ENCODE measurements around the gene GPR21.

The GPR21 gene, protein sequence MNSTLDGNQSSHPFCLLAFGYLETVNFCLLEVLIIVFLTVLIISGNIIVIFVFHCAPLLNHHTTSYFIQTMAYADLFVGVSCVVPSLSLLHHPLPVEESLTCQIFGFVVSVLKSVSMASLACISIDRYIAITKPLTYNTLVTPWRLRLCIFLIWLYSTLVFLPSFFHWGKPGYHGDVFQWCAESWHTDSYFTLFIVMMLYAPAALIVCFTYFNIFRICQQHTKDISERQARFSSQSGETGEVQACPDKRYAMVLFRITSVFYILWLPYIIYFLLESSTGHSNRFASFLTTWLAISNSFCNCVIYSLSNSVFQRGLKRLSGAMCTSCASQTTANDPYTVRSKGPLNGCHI

DNA sequence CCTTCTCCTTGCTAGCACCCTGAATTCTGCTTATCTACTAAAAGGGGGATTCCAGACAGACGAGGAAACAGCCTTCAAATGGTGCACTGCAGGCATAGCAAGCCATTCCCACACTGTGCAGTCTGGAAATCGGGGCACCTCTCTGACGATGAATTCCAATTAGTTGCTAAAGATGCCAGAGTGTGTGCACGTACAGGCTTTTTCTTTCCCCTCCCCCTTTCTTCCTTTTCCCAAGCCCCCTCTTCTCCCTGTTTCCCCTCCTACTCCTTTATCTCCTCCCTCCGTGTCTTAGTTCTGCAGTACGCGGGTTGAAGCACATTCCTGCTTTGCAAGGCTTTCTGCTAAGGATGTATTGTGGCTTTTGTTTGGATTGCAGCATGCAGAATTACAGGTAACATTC lies at the start of gene GPR21:
Gene GPR21 (plus strand): TSS at position 316 of the 400 bp plus-strand sequence. CDS start 900 bp downstream, outside the sequence.
- DNase-seq (ENCODE audit: low spot score), result no peak

DNA sequence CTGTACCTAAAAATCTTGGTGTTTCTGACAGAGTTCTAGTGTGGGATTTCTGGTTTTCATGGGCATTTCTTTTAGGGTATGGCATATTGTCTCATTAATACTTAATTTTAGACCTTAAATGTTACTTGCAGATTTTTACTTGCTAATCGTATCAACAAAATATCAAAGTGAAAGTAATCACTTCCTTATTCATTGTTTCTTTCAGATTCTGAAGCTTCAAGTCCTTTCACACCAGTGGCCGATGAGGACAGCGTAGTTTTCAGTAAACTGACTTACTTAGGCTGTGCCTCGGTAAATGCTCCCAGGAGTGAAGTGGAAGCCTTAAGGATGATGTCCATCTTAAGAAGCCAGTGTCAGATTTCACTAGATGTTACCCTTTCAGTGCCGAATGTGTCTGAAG lies 47.5 kb upstream of the GPR21 start:
- no peak for DNase-seq (ENCODE audit: low spot score)

DNA sequence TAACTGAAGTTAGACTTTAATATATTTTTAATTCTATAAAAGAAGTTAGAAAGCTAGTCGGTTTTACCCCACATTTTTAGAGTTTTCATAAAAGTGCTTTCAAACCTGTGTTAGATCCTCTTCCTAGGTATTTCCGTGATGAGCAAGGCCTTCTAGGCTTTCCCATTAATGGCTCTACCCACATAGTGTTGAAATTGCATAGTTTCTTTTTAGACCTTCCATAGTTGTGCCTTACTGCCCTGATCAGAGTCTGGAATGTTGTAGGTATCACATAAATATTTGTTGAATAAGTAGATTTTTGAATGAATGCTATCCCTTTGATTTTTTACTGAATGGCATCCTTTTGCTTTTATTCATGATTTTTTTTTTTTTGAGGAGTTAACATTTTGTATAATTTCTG lies 45.3 kb upstream of the GPR21 start:
- DNase-seq (ENCODE audit: low spot score), result no peak

DNA sequence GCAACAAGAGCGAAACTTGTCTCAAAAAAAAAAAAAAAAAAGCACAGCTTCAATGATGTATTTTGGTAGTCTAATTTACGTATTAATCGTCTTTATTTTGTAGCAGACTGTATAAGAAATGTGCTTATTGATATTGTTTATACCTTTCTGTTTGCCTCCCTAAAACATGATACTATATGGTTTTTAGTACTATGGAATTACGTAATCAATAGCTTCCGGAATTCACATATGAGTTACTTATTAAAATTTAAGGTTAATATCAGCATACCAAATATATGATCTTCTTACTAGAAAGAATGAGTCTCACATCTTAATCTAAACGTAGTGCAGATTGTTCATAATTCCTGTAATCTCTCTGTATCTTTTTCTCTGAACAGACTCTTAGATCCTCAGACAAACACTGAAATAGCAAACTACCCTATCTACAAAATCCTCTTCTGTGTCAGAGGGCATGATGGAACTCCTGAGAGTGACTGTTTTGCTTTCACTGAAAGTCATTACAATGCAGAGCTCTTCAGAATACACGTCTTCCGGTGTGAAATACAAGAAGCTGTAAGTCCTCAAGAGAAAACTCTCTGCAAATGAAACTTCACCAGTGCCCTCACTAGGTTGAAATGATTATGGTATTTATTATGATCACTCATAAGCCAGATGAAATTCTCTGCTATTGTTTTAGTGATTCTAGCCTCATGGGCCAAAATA lies 44.4 kb upstream of the GPR21 start:
- no peak for DNase-seq (ENCODE audit: low spot score)

DNA sequence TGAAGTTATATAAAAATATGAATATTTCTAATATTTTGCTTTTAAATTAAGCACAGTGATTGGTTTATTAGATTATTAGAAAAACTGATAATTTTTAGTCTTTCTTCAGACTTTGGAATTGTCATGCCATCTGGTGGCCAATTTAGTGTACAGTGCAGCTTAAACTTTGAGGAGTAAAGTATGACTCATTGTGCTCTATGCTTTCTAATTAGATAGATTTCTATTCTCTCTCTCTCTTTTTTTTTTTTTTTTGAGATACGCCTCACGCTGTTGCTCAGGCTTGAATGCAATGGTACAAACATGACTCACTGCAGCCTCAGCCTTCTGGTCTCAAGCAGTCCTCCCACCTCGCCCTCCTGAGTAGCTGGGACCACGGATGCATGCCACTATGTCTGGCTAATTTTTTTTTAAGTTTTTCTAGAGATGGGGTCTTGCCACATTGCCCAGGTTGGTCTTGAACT lies 42.1 kb upstream of the GPR21 start:
- peak; percentile 86 for DNase-seq (ENCODE audit: low spot score)

DNA sequence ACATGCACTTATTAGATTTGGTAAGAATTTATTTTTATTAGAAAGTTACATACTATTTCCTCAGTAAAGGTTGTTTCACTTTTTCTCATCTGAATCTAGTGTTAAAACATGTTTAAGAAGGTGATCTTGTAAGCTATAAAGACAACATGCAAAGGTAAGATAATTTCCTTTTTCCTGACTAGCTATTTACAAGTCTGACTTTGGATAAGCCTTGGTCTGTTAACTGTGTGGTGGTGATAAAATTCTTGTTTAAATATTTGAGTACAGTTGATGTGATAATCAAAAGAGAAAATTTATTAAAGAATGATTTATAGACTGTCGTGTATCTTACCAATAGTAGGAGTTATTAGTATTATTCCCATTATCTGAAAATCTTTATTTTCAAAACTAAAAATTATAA lies 36.9 kb upstream of the GPR21 start:
- no peak for DNase-seq (ENCODE audit: low spot score)

DNA sequence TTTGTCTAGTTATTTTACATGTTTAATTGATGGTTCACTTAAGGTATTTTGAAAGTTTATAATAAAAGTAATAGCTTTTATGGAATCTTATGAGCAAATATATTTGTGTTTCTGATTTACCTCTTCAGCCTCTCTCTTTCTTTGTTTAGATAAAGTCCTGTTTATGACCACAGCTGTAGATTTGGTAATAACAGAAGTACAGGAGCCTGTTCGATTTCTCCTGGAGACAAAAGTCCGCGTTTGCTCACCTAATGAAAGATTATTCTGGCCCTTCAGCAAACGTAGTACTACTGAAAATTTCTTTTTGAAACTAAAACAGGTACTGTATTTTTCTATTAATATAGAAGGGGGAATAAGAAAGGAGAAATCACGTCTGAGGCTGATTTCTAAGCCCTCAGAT lies 35.0 kb upstream of the GPR21 start:
- no peak for DNase-seq (ENCODE audit: low spot score)

DNA sequence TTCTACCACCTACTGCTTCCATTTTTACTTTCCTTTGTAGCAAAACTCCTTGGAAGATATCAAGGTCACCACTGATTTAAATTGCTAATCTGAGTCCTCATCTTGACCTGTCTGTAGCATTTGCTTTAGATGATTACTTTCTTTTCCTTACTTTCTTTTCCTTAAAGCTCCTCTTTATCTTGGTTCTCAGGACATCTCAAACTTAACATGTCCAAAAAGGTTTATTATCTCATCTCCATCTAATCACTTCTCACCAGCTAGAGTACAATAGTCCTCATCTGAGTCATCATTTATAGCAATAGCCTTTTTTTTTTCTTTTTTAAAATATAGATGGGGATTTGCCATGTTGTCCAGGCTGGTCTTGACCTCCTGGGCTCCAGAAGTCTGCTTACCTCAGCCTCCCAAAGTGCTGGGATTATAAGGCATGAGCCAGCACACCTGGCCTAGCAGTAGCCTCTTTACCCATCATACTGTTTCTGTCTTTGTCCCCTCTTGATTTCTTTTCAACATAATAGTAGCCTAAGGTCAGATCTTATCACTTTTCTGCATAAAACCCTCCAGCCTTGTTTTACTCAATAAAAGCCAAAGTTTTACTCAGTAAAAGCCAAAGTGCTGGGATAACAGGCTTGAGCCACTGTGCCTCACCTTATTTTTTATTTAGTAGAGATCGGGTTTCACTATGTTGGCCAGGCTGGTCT lies 32.9 kb upstream of the GPR21 start:
- DNase-seq (ENCODE audit: low spot score), result no peak

DNA sequence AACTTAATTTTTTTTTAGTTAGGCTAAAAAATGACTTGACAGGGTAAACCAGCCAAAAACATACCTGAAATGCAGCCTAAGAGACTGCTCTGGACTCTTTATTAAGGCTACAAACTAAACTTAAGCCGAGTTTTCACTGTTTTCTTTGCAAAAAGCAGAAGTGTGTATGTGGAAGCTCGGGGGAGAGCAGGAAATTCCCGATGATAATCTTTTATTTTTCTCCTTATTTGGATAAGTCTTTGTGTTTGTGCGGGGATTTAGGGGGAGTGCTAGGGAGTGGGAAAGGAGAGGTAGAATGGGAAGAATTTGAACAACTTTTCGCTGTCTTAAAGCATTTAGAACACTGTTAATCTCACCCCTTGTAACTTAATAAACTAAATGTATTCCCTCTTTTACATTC lies 30.7 kb upstream of the GPR21 start:
- no peak for DNase-seq (ENCODE audit: low spot score)

DNA sequence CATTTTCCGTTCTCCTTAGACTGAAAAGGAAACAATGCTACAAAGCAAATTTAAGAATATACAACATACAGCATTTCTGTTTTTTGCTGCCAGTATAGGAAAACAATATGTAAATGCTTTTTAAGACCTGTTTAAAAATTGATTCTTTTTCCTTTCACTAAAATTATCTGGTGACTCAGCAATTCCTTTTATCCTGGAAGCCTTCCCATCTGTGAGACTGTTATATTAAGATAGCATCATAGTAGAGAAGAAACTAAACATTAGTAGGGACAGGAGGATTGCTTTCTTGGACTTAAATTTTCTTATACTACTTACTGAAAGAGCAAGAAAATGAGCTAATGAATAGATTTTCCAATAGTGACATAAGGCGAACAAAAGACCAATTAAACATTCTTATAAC lies 30.0 kb upstream of the GPR21 start:
- peak; percentile 4 for DNase-seq (ENCODE audit: low spot score)

DNA sequence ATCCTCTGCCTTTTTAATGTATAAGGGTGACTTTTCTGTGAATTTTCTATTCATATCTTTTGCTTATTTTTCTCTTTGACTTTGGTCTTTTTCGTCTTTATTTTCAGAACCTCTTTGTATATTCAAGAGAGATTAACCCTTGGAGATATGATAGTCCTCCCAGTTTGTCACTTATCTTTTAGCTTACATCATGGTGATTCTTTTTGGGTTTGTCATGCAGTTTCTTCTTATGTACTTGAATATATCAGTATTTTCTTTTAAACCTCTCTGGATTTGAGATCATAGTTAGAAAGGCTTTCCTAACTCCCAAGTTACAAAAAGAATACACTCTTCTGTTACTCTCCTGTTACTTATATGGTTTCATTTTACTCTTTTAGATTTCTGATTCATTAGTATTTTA lies 27.5 kb upstream of the GPR21 start:
- no peak for DNase-seq (ENCODE audit: low spot score)

DNA sequence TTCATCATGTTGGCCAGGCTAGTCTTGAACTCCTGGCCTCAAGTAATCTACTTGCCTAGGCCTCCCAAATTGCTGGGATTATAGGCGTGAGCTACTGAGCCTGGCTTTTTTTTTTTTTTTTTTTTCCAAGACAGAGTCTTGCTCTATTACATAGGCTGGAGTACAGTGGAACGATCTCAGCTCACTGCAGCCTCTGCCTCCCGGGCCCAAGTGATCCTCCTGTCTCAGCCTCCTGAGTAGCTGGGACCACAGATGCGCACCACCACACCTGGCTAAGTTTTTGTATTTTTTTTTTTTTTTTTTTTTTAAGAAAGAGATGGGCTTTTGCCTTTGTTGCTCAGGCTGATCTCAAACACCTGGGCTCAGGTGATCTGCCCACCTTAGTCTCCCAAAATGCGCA lies 26.2 kb upstream of the GPR21 start:
- no peak for DNase-seq (ENCODE audit: low spot score)

DNA sequence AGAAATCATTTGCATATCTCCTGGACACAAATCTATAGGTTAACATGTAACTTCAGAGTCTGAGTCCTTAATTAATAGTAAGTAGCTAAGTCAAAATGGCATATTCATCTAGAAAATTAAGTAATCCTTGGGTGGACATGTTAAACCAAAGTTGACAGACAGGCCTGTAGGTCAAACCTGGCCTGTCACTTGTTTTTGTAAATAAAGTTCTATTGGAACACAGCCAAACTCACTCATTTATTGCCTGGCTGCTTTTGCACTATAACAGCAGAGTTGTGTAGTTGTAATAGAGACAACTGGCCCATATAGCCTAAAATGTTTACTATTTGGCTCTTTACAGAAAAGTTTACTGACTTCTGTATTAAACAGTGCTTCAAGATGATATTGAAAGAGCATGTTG lies 24.6 kb upstream of the GPR21 start:
- no peak for DNase-seq (ENCODE audit: low spot score)

DNA sequence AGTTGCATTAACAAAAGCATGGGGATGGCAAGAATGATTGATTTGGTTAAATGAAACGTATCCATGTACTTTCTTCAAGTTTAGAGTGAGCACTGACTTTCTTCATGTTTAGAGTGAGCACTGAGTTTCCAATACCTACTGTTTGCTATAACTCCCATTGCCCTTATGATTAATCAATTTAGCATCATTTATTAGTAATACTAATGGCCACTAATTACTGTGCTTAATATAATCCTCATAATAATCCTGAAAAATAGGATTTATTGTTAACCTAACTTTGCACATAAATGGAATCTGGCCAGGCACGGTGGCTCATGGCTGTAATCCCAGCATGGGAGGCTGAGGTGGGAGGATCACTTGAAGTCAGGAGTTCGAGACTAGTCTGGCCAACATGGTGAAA lies 22.1 kb upstream of the GPR21 start:
- DNase-seq (ENCODE audit: low spot score), result no peak

DNA sequence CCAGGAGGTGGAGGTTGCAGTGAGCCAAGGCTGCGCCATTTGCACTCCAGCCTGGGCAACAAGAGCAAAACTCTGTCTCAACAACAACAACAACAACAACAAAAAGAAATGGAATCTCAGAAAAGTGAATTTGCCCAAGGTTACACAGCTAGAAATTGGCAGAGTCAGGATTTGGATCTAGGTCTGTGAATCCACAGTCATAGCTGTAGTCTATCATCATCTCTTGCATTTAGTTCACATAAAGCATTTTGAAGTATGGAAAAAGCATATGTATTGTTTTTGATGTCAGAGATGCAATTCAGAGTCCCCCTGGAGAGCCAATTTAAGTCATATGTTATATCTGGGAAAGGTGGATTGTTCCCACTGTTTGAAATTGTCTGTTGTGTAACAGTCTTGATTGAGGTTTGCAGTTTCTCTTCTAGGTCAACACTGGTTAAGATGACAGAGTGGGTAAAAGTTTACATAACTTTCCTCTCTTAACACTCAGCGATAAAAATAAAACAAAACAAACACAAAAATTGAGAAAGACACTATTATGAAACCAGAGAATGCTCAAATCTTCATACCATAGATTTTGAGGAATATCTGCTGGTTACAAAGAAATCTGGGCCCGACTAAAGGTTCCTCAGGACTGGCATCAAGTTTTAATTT lies 21.5 kb upstream of the GPR21 start:
- no peak for DNase-seq (ENCODE audit: low spot score)

DNA sequence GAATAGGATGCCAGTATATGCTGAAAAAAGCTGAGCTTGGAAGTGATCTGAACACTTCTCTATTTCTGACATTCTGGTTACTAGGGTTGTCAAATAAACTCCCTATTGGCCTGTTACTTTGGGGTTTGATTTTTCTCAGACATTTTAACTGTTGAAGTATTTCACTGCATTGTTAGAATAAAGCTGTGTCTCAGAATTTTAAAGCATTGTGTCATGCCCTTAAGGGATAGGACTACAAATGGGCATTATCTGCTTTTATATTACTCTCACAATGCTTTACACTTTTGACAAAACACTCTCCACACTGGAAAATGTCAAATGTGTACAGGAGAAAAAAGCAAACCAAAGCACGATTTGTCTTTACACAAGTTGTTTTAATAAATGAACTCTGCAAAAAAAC lies 16.8 kb upstream of the GPR21 start:
- DNase-seq (ENCODE audit: low spot score), result no peak

DNA sequence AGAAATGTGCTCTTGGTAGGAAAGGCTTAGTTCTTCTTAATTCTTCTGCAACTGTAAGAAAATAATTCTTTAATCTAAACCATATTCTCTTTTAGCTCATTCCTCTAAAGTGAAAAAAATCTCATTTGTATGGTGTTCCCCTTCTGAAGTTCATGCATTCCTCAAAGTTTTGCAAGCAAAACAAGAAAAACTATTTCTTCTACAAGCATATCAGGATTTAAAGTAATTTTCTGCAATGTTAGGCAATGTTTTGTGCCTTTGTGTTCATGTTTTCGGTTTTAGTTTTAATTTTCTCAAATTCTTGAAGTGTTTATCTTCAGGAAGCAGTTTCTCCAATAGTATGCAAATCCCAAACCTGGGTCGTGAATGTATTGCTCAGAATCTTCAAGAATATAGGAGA lies 12.7 kb upstream of the GPR21 start:
- DNase-seq (ENCODE audit: low spot score), result no peak

DNA sequence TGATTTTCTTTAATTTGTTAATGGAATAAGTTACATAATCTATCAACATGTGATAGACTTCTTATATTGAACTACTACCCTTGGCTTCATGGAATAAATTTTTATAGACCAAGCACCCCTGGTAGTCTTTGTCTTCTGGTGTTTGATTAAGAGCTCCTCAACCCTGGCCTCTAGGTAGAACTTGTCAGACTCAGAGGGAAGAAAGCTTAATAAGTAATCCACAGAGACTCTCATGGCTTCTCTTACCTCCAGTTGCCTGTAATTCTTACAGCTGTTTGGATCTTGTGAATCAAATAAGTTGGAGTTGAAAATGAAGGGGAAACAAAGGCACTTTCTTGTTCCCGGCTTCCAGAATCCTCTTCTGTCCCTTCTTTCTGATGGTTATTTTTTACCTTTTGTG lies 7.0 kb upstream of the GPR21 start:
- DNase-seq (ENCODE audit: low spot score), result no peak

DNA sequence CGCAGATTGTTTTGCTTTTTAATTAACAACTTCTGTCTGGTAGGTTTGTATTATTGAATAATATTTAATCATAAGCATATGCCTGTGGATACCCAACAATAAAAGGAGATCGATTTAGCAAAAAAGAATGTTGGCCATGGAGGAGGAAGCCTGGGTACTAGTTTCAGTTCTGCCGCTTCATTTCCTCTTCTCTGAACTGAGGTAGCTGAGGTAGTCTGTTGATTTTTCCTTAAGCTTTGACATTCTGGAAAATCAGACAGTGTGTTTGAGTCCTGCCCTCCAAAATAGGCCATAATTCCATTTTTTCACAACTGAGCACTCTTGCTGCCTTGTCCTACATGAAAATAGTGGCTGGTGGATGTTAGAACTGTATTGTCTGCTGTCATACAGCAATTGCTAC lies 6.0 kb upstream of the GPR21 start:
- no peak for DNase-seq (ENCODE audit: low spot score)

DNA sequence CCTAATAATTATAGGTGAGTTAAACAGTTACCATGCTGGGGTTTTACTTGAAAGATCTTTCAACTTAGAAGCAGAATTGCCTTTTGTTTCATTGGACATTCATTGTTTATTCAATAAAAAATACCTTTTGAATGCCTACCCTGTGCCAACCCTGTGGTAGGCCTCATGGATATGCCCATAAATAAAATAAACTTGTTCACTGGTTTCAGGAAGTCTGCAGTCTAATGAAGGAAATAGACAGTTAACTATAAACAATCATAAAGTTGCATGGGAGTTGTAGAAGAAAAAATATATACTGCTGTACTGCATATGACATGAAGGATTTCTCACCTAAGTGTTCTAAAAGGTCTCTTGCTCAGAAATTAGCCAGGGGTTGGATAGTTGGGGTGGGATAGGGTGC lies 5.3 kb upstream of the GPR21 start:
- DNase-seq (ENCODE audit: low spot score), result no peak

DNA sequence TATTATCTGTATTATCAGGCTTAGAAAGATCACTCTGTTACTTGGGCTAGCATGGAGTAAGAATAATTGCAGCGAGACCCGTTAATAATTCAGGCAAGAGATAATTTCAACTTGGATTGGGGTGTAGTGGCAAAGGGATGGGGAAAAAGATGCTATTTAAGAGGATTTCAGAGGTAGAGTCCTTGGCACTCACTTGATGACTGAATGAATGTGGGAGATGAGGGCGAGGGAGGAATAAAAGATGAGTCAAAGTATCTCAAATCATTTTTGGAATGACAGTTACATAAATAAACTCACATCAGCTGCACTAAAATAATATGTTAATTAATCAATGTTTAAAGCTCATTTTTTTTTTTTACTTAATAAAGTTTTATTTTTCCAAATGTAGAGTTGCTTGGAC lies 4.5 kb upstream of the GPR21 start:
- DNase-seq (ENCODE audit: low spot score), result no peak

DNA sequence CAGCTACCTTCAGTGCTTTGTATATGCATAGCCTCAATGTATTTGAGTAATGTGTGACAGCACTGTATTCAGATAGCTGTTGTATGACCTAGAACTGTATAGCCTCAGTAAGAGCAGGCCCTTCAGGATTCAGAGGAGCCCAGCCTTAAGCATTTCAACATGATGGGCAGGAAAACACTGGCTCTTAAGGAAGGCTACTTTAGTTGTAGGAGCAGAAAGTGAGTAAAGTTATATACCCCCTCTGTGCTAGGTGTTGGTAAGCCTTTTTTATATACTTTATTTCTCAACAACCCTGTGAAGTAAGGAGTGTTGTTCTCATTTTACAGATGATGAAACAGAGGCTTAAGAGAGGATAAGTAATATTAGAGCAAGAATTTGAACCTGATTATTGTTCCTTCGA lies 1.5 kb upstream of the GPR21 start:
- DNase-seq (ENCODE audit: low spot score), result no peak
